ENCODE measurements around the gene WASHC4.

DNA sequence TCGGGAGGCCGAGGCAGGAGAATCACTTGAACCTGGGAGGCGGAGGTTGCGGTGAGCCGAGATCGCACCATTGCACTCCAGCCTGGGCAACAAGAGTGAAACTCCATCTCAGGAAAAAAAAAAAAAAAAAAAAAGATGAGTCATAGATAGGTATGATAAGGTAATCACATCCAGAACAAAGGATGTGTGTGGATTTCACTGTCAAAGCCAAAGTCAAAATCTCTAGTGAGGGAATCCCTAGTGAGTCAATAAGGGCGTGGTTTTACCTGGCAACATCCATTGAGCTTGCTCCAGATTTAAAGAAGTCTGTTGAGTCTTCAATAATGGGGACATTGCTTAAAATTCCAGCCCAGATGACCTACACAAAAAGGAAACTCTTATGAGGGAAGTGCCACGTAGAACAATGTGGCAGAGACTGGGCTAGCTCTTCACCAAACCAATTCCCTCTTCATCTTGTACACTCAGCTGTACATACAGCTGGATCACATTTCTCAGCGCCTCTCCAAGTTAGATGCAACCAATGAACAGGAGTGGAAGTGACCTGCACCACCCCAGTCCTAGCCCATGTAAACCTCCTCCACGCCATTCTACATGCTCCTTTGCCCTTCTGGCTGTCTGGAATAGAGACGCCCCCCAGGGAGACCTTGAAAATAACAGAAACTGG is 46.7 kb upstream of the WASHC4 start:
- no peak for TF ChIP-seq CHD2 (IDR thresholded peaks at IDR 0.05; ENCODE audit: low read length, partially characterized antibody)
- TF ChIP-seq JUNB (IDR thresholded peaks at IDR 0.05) = no peak
- TF ChIP-seq ESRRA (IDR thresholded peaks at IDR 0.05; ENCODE audit: borderline replicate concordance, low read length) = no peak
- TF ChIP-seq, protein P1, sequence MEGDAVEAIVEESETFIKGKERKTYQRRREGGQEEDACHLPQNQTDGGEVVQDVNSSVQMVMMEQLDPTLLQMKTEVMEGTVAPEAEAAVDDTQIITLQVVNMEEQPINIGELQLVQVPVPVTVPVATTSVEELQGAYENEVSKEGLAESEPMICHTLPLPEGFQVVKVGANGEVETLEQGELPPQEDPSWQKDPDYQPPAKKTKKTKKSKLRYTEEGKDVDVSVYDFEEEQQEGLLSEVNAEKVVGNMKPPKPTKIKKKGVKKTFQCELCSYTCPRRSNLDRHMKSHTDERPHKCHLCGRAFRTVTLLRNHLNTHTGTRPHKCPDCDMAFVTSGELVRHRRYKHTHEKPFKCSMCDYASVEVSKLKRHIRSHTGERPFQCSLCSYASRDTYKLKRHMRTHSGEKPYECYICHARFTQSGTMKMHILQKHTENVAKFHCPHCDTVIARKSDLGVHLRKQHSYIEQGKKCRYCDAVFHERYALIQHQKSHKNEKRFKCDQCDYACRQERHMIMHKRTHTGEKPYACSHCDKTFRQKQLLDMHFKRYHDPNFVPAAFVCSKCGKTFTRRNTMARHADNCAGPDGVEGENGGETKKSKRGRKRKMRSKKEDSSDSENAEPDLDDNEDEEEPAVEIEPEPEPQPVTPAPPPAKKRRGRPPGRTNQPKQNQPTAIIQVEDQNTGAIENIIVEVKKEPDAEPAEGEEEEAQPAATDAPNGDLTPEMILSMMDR (IDR thresholded peaks at IDR 0.05) = no peak
- TF ChIP-seq POLR2A (IDR thresholded peaks at IDR 0.05; ENCODE audit: low read length) = no peak
- no peak for TF ChIP-seq GATA3 (IDR thresholded peaks at IDR 0.05; ENCODE audit: borderline replicate concordance)
- no peak for TF ChIP-seq KDM5A (IDR thresholded peaks at IDR 0.05)
